Uterus (tissue), 2 donors: ENCODE results near the gene OR2B2.

Experiments used
- POLR2A ChIP-seq, 2 donors: fragments of 450-650 bp; IDR thresholded peaks; one replicate each; pipeline ENCODE4 v1.6.1; 2016; ENCODE audit warnings: antibody characterized with exemption in 2 of 2, mild to moderate bottlenecking in 1 of 2, moderate library complexity in 1 of 2
- TF ChIP-seq, protein P1 (sequence below), 4 experiments: fragments of 200-600 bp in 2 of 4; fragments of 450-650 bp in 2 of 4; sonication (generic) in 2 of 4; IDR thresholded peaks; one replicate each; pipeline ENCODE4 v1.5.1; 2016 to 2019; ENCODE audit warnings: antibody characterized with exemption in 4 of 4, mild to moderate bottlenecking in 2 of 4, moderate library complexity in 1 of 4

DNA sequence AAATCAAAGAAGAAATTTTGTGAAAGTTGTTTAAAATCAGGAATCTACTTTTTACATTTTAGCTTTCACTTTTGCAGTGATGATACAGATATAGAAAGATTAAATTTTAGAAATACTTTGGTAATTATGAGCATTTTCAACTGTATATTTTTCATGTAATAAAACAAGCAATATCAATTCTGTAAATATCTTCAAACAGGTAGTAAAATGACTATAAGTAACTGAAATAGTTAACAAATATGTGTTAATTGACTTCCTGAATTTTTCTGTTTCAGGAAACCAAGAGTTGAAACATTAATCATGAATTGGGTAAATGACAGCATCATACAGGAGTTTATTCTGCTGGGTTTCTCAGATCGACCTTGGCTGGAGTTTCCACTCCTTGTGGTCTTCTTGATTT lies 44.7 kb upstream of the OR2B2 start, which contains the start of gene OR2B6:
- TF ChIP-seq, protein P1, sequence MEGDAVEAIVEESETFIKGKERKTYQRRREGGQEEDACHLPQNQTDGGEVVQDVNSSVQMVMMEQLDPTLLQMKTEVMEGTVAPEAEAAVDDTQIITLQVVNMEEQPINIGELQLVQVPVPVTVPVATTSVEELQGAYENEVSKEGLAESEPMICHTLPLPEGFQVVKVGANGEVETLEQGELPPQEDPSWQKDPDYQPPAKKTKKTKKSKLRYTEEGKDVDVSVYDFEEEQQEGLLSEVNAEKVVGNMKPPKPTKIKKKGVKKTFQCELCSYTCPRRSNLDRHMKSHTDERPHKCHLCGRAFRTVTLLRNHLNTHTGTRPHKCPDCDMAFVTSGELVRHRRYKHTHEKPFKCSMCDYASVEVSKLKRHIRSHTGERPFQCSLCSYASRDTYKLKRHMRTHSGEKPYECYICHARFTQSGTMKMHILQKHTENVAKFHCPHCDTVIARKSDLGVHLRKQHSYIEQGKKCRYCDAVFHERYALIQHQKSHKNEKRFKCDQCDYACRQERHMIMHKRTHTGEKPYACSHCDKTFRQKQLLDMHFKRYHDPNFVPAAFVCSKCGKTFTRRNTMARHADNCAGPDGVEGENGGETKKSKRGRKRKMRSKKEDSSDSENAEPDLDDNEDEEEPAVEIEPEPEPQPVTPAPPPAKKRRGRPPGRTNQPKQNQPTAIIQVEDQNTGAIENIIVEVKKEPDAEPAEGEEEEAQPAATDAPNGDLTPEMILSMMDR (IDR thresholded peaks at IDR 0.05): no peak
- no peak for TF ChIP-seq POLR2A (IDR thresholded peaks at IDR 0.05)
